Esophagus muscularis mucosa (tissue), 4 donors: ENCODE data around the gene MTMR10. TPM values are rescaled to one million over a fixed set of nuclear protein-coding genes. Genes with fewer than 3 reads are reported as not detected.

ENCODE experiments used
- DNase-seq: peaks from one replicate; pipeline ENCODE4 v3.0.0-alpha.2; 2017; ENCODE audit errors: extremely low spot score
- H3K27ac ChIP-seq, 4 donors: fragments of 200-600 bp; sonication (generic); replicated peaks in 1 of 4; 1 replicate in 3 of 4; 2 replicates in 1 of 4; pipeline ENCODE4 v1.5.1; 2016 to 2019; ENCODE audit warnings: mild to moderate bottlenecking in 1 of 4
- H3K27me3 ChIP-seq, 4 donors: fragments of 200-600 bp; sonication (generic); one replicate each; pipeline versions ENCODE4 v1.5.1 to v1.6.0; 2016 to 2019
- H3K36me3 ChIP-seq, 4 donors: fragments of 200-600 bp; sonication (generic); one replicate each; pipeline ENCODE4 v1.5.1; 2016 to 2019
- H3K4me1 ChIP-seq, 4 donors: fragments of 200-600 bp; sonication (generic); one replicate each; pipeline ENCODE4 v1.5.1; 2016 to 2019
- H3K4me3 ChIP-seq, 4 donors: fragments of 200-600 bp; sonication (generic); 1 replicate in 2 of 4; 2 replicates in 2 of 4; pipeline ENCODE4 v1.5.1; 2016 to 2019; ENCODE audit warnings: mild to moderate bottlenecking in 4 of 4, moderate library complexity in 1 of 4
- H3K9me3 ChIP-seq, 4 donors: fragments of 200-600 bp; sonication (generic); 1 replicate in 3 of 4; 2 replicates in 1 of 4; pipeline ENCODE4 v1.5.1; 2016 to 2019
- CTCF ChIP-seq, 3 experiments: fragments of 200-600 bp in 2 of 3; fragments of 450-650 bp in 1 of 3; sonication (generic) in 2 of 3; IDR thresholded peaks; one replicate each; pipeline ENCODE4 v1.5.1; 2017 to 2019; ENCODE audit warnings: antibody characterized with exemption in 3 of 3, mild to moderate bottlenecking in 2 of 3, moderate library complexity in 1 of 3
- EP300 ChIP-seq: sonication (generic); formaldehyde crosslinking; IDR thresholded peaks from one replicate; pipeline ENCODE4 v1.6.1; 2017; ENCODE audit warnings: antibody characterized with exemption
- POLR2A ChIP-seq: fragments of 450-650 bp; IDR thresholded peaks from one replicate; pipeline ENCODE4 v1.6.1; 2017; ENCODE audit warnings: antibody characterized with exemption, moderate library complexity, mild to moderate bottlenecking, low read depth
- POLR2AphosphoS5 ChIP-seq, 2 donors: sonication (generic); formaldehyde crosslinking; IDR thresholded peaks; one replicate each; pipeline ENCODE4 v1.6.1; 2017; ENCODE audit warnings: antibody characterized with exemption in 2 of 2
- WGBS: methylation state at CpG from one replicate; pipeline ENCODE4 v1.1.5; 2018; 5-methylcytosine and 5-hydroxymethylcytosine counted together
- intact Hi-C: fragments of 100-400 bp; cut with DNase I; formaldehyde crosslinking; loops from one replicate; pipeline ENCODE4 v1.15.1; 2023
- total RNA-seq, 4 donors: library from RNA; depleted of rRNA; stranded (reverse); fragments of >200 nt; gene quantifications; one replicate each; pipeline versions ENCODE4 v1.1.0 to v1.2.1, GENCODE V29; 2016

The MTMR10 gene
- total RNA-seq, 4 donors from 2014 or later: 27.4 to 32.3 (median 30.2) TPM

DNA sequence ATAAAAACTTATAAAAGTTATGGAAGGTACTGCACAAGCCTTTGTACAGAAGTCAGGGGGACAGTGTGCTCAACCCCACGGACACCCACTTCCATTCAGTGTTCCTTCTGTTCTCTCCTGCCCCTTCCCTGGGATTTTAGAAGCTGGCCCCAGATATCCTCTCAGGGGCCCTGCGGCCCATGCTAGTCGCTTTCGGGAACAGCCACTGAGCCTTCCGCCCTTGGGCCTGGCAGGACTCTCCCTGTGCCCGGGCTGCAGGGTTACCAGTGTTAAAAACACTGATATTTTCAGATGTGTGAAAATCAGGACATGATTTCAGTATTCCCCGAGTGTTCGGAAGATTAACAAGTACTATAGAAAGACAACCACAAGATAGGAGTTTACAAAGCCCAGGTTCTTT lies 65.3 kb downstream of the MTMR10 start:
- WGBS: 95% methylated on average over 8 of the region's 8 CpGs
- Histone ChIP-seq H3K36me3 (peaks cover 50 to 95% (median 86%) of the 10 kb centered on the region in 4 donors), H3K4me1 (peaks cover 0 to 21% (median 6%) of the 10 kb centered on the region in 4 donors), H3K27me3 (no peaks in the 10 kb centered on the region), H3K27ac (no peak overlapping the region), H3K9me3 (no peaks in the 10 kb centered on the region), H3K4me3 (no peak overlapping the region)
- TF ChIP-seq EP300: no peak
- no peak for TF ChIP-seq POLR2AphosphoS5 (IDR thresholded peaks at IDR 0.05)
- no peak for TF ChIP-seq POLR2A
- TF ChIP-seq CTCF (IDR thresholded peaks at IDR 0.05): no peak
- DNase-seq: peak; percentile 55
- intact Hi-C loops: no loop called here

GRCh38 chr15:30925686-30926085 lies 65.7 kb downstream of the MTMR10 start:
- no peak overlapping the region for H3K4me3 ChIP-seq
- H3K27ac ChIP-seq: no peak overlapping the region
- no peaks in the 10 kb centered on the region for H3K27me3 ChIP-seq
- no peaks in the 10 kb centered on the region for H3K9me3 ChIP-seq
- peak; percentile 87 for DNase-seq
- TF ChIP-seq POLR2A (no peak), POLR2AphosphoS5 (IDR thresholded peaks at IDR 0.05) (no peak), EP300 (no peak), CTCF (IDR thresholded peaks at IDR 0.05) (no peak)
- no CpG with 5 or more reads among the region's 9 CpGs for WGBS
- intact Hi-C loops: no loop called here
- H3K4me1 ChIP-seq: peaks cover 0 to 26% (median 7%) of the 10 kb centered on the region in 4 donors
- H3K36me3 ChIP-seq: peaks cover 48 to 95% (median 86%) of the 10 kb centered on the region in 4 donors

GRCh38 chr15:30924353-30924752 lies 67.1 kb downstream of the MTMR10 start:
- peaks cover 0 to 26% (median 7%) of the 10 kb centered on the region in 4 donors for H3K4me1 ChIP-seq
- WGBS: 87% methylated on average over 4 of the region's 5 CpGs
- no peak for DNase-seq
- TF ChIP-seq CTCF (IDR thresholded peaks at IDR 0.05) (no peak), POLR2AphosphoS5 (IDR thresholded peaks at IDR 0.05) (no peak), EP300 (no peak), POLR2A (no peak)
- H3K4me3 ChIP-seq: no peak overlapping the region
- H3K36me3 ChIP-seq: peaks cover 52 to 100% (median 84%) of the 10 kb centered on the region in 4 donors
- H3K27me3 ChIP-seq: no peaks in the 10 kb centered on the region
- peak overlapping the region in 1 of 4 donors; percentile 65 for H3K27ac ChIP-seq
- no peaks in the 10 kb centered on the region for H3K9me3 ChIP-seq
- intact Hi-C loops: no loop called here

DNA sequence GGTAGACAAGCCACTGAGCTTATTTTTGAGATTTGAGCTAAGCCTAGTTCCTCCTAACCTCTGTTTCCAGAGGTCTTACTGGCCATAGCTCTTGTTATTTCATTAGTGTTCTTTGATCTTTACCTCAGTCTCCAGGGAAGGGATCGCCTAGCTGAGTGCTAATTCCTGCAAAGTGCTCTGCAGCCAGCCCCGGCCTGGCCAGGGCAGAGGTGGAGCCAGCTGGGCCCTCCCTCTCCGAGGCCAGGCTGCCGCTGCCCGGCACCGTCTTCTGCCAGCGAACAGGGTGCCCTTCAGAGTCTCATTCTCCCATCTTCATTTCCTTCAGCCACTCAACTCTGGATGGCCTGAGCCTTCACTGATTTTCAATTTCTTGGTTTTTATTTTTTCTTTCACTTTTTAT lies 68.0 kb downstream of the MTMR10 start:
- H3K4me3 ChIP-seq: no peak overlapping the region
- peaks cover 52 to 100% (median 83%) of the 10 kb centered on the region in 4 donors for H3K36me3 ChIP-seq
- TF ChIP-seq EP300 (no peak), CTCF (IDR thresholded peaks at IDR 0.05) (no peak), POLR2AphosphoS5 (IDR thresholded peaks at IDR 0.05) (no peak), POLR2A (no peak)
- H3K27me3 ChIP-seq: no peaks in the 10 kb centered on the region
- 54% methylated on average over 7 of the region's 7 CpGs for WGBS
- intact Hi-C loops: no loop called here
- peak overlapping the region; percentile 24 to 65 (median 25) for H3K27ac ChIP-seq
- peaks cover 0 to 27% (median 7%) of the 10 kb centered on the region in 4 donors for H3K4me1 ChIP-seq
- no peaks in the 10 kb centered on the region for H3K9me3 ChIP-seq
- no peak for DNase-seq
